ENCODE measurements around the gene MGAT3.

DNA sequence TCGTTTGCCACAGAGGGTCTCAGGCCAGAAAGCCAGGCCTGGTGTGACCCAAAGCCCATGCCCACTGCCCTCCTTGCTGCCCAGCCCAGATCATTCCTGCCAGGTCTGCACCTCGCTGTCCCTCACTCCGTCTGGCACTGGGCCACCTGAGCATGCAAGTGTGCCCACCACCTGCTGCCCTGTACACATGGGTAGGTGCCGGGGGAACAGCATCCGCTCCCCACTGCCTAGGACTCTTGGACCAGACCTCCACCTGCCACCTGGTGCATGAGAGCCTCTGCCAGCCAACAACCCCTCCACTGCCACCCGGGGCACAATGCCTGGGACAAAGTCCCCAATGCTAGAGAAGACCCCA, 12.5 kb downstream of the MGAT3 start:
- TF ChIP-seq POLR2A (IDR thresholded peaks at IDR 0.05) (no peak), CTCF (IDR thresholded peaks at IDR 0.05) (no peak)
